Progenitor cell of endocrine pancreas (in vitro differentiated cells): ENCODE data around the gene ADGRE2. TPM values are rescaled to one million over a fixed set of nuclear protein-coding genes. Genes with fewer than 3 reads are reported as not detected.
A peak's percentile ranks its signal among the peaks of the same experiment; 100 is the strongest.

ENCODE experiments used
- DNase-seq: peaks from one replicate; pipeline ENCODE4 v3.0.0; 2021; ENCODE audit warnings: low spot score; ENCODE audit not compliant: unreplicated experiment
- H3K27ac Mint-ChIP-seq: 2 replicates; pipeline ENCODE4 v1.8.0; 2021; ENCODE audit warnings: mild to moderate bottlenecking, moderate library complexity, mixed read lengths
- H3K27me3 Mint-ChIP-seq: 2 replicates; pipeline ENCODE4 v1.8.0; 2021; ENCODE audit warnings: mixed read lengths
- H3K36me3 Mint-ChIP-seq: 2 replicates; pipeline ENCODE4 v1.8.0; 2022; ENCODE audit warnings: mixed read lengths; ENCODE audit not compliant: insufficient read depth
- H3K4me1 Mint-ChIP-seq: 2 replicates; pipeline ENCODE4 v1.8.0; 2021; ENCODE audit warnings: low read depth, mixed read lengths
- H3K4me3 Mint-ChIP-seq: 2 replicates; pipeline ENCODE4 v1.8.0; 2021; ENCODE audit warnings: low read depth, mild to moderate bottlenecking, moderate library complexity, mixed read lengths
- H3K9me3 Mint-ChIP-seq: 2 replicates; pipeline ENCODE4 v1.8.0; 2021; ENCODE audit warnings: low read depth, mixed read lengths
- total RNA-seq: library from RNA; stranded (reverse); gene quantifications from 2 replicates; pipeline ENCODE4 v1.2.1, GENCODE V29; 2021
- TF ChIP-seq, protein P1 (sequence below): fragments of 200-600 bp; sonication (generic); IDR thresholded peaks from one replicate; pipeline ENCODE4 v1.5.0; 2021; ENCODE audit warnings: antibody characterized with exemption, mild to moderate bottlenecking; ENCODE audit not compliant: unreplicated experiment

The ADGRE2 gene
- total RNA-seq, 1 donor from 2014 or later, result not detected

DNA sequence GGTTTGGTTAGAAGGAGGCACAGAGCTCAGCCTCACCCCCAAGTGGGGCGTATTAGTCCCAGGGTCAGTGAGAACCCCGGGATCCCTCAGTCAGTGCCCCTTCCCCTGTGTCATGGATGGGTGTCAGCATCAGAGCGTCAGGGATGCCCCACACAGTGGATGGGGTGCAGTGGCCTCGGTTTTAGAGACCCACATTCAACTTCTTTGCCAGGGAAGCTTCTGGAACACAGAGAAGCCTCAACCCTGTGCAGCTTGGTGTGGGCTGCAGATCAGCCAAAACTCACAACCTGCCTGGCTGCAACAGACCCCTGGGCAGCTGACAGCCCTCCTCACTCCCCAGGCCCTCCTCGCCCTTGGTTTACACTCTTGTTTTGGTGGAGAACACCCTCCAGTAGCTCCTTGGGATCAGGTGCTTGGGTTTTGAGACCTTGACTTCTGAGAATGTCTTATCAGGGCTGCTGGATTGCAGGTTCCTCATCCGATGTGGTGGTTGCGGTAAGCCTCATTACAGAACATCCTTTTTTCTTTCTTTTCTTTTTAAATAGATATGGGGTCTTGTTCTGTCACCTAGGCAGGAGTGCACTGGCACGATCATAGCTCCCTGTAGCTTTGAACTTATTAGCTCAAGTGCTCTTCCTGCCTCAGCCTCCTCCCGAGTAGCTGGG lies 77.5 kb downstream of the ADGRE2 start:
- Mint-ChIP-seq H3K4me3 (no peak overlapping the region), H3K27ac (no peak overlapping the region), H3K9me3 (no peaks in the 10 kb centered on the region), H3K27me3 (no peaks in the 10 kb centered on the region), H3K36me3 (peaks cover 42% of the 10 kb centered on the region), H3K4me1 (no peaks in the 10 kb centered on the region)
- TF ChIP-seq, protein P1, sequence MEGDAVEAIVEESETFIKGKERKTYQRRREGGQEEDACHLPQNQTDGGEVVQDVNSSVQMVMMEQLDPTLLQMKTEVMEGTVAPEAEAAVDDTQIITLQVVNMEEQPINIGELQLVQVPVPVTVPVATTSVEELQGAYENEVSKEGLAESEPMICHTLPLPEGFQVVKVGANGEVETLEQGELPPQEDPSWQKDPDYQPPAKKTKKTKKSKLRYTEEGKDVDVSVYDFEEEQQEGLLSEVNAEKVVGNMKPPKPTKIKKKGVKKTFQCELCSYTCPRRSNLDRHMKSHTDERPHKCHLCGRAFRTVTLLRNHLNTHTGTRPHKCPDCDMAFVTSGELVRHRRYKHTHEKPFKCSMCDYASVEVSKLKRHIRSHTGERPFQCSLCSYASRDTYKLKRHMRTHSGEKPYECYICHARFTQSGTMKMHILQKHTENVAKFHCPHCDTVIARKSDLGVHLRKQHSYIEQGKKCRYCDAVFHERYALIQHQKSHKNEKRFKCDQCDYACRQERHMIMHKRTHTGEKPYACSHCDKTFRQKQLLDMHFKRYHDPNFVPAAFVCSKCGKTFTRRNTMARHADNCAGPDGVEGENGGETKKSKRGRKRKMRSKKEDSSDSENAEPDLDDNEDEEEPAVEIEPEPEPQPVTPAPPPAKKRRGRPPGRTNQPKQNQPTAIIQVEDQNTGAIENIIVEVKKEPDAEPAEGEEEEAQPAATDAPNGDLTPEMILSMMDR, result no peak
- no peak for DNase-seq

DNA sequence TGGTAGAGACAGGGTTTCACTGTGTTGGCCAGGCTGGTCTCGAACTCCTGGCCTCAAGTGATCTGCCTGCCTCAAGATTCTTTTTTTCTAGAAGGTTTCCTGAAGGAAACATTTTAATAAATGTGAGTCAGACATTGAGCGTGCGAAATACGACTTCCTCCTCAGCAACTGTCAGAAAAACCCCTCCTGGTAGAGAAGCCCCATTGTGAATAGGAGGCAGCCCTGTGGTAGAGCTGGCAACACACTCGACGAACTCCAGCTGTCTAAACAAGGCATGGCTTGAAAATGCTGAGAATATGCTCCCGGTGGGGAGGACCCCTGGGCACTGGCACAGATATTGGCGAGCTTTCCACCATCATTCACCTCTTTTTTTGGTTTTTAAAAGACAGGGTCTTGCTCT lies 78.7 kb downstream of the ADGRE2 start:
- TF ChIP-seq, protein P1, result no peak
- no peaks in the 10 kb centered on the region for H3K27me3 Mint-ChIP-seq
- no peak overlapping the region for H3K4me3 Mint-ChIP-seq
- no peaks in the 10 kb centered on the region for H3K4me1 Mint-ChIP-seq
- peaks cover 40% of the 10 kb centered on the region for H3K36me3 Mint-ChIP-seq
- H3K27ac Mint-ChIP-seq, result no peak overlapping the region
- no peaks in the 10 kb centered on the region for H3K9me3 Mint-ChIP-seq
- no peak for DNase-seq

DNA sequence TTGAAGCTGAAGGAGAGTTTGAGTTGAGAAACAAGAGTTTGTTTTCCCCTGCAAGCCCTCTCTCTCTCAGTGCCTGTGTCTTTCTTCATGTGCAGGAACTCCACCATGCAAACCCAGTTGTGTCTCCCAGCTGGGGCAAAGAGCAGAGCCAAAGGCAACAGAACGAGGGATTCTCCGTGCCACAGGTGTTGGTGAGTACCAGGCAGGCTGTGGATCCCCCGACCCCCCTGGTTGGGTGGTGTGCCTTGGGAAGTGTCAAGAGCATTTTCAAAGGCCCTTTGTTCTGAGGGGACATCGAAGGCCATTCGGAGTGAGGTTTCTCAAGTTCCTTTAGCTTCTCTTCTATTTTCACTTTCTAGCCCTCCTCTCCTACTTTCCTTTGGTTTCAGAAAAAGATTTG lies 82.9 kb downstream of the ADGRE2 start:
- DNase-seq, result no peak
- Mint-ChIP-seq H3K27me3 (no peaks in the 10 kb centered on the region), H3K36me3 (peaks cover 16% of the 10 kb centered on the region), H3K4me3 (no peak overlapping the region), H3K4me1 (peaks cover 4% of the 10 kb centered on the region), H3K9me3 (no peaks in the 10 kb centered on the region), H3K27ac (no peak overlapping the region)
- TF ChIP-seq, protein P1, result no peak

DNA sequence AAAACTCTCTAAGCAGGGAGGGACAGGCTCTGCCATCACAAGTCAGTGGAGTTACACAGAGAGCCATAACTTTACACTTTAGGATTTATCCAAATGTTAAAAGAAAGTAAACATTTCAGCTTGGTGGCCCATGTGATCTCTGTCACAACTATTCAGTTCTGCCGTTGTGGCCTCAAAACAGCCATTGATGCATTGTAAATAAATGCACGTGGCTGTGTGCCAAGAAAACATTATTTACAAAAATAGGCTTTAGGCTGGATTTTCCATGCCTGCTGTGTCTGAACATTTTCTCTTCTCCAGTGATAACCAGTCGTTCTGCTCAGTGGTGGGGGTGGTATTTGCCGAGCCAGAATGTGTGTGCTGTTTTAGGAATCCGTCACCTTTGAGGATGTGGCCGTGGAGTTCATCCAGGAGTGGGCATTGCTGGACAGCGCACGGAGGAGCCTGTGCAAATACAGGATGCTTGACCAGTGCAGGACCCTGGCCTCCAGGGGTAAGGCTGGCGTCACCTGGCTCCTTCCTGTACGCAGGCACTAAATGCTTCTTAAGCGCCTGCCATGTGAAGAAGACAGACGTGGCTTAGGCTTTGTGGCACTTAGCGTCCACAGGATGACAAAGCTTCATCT lies 83.6 kb downstream of the ADGRE2 start:
- no peak overlapping the region for H3K27ac Mint-ChIP-seq
- no peak overlapping the region for H3K4me3 Mint-ChIP-seq
- DNase-seq, result no peak
- peaks cover 5% of the 10 kb centered on the region for H3K4me1 Mint-ChIP-seq
- no peaks in the 10 kb centered on the region for H3K9me3 Mint-ChIP-seq
- TF ChIP-seq, protein P1, result no peak
- no peaks in the 10 kb centered on the region for H3K27me3 Mint-ChIP-seq
- peaks cover 13% of the 10 kb centered on the region for H3K36me3 Mint-ChIP-seq

DNA sequence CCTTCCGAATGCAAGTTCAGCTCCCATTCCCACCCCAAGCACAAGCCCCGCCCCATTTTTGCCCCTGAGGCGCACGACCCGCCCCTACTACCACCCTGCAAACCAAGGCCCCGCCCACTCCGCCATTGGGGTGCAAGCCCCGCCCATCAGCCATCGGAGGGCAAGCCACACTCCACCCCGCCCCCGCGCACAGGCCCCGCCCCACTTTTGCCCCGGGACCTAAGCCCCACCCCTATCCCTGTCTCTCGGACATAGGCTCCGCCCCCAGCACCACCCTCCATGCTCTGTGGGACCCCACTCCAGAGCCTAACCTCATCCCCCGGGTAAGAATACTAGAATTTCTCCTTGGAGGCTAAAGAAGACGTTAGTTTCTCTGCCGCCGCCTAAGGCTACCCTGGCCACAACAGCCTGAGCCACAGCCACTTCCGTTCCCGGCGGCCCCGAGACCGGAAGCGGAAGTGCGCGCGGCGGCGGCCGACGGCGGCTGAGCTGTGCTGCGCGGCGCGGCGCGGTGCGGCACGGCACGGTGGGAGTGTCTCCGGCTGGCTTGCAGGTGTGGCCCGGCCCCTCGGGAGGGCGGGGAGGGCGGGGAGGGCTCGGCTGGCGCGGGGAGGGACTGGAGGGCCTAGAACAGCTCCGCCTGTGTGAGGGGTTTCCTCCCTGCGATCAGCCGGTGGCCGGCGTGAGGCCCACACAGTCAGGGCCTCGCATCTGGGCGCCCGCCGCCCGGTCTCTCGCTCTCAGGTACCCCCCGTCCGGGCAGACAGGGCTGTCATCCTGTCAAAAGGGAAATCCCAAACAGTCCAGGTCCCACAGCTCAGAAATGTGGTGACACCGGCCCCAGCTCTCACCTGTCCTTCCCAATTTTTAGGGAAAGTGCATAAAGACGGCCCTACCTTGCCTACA lies 88.5 kb downstream of the ADGRE2 start, which contains the start of gene ZNF333:
TSS of gene ZNF333 (plus strand) at position 451 of the 906 bp plus-strand sequence. CDS start 3,444 bp downstream, outside the sequence.
- Mint-ChIP-seq H3K4me3 (peak within 1 kb of the TSS; percentile 95), H3K27me3 (peaks cover 22% of the 10 kb centered on the region), H3K4me1 (peaks cover 5% of the 10 kb centered on the region), H3K36me3 (no peaks in the 10 kb centered on the region), H3K9me3 (no peaks in the 10 kb centered on the region), H3K27ac (peak within 1 kb of the TSS; percentile 99)
- TF ChIP-seq, protein P1, result no peak
- peak; percentile 97 for DNase-seq
